ENCODE data around the gene SLC46A1. TPM values are rescaled to one million over a fixed set of nuclear protein-coding genes. Genes with fewer than 3 reads are reported as not detected.
A peak's percentile ranks its signal among the peaks of the same experiment; 100 is the strongest.

SLC46A1 gene
- total and polyA plus RNA-seq, 9 of the 15 experiments (the other 6 are each of a cell fraction or from before 2014, with no cell fraction given) = 0.24 to 5.5 (median 3.1) TPM

- FAIRE-seq = peak; percentile 96
- no peak for TF ChIP-seq MCM2 (IDR thresholded peaks at IDR 0.05; ENCODE audit: low read depth)
- TF ChIP-seq TEAD1 (CRISPR knock-in tag; IDR thresholded peaks at IDR 0.05) = peak; percentile 67 to 76; a peak in 2 of 4 replicates
- no peak for TF ChIP-seq GTF2B (IDR thresholded peaks at IDR 0.05; ENCODE audit: extremely low read depth, insufficient read length)
- TF ChIP-seq ZNF12 (CRISPR knock-in tag; IDR thresholded peaks at IDR 0.05) = no peak
- TF ChIP-seq KDM1A (IDR thresholded peaks at IDR 0.05) = 0 out of 4 replicates have a peak, but pooled peaks of 1 of the 2 experiments have one; percentile 29
- TF ChIP-seq DMBX1 (CRISPR knock-in tag; IDR thresholded peaks at IDR 0.05; ENCODE audit: borderline replicate concordance) = no peak
- no peak for TF ChIP-seq ZNF212 (CRISPR knock-in tag; IDR thresholded peaks at IDR 0.05)
- no peak for TF ChIP-seq ZNF407 (IDR thresholded peaks at IDR 0.05; ENCODE audit: low read depth)
- 0 out of 2 replicates have a peak, but pooled peaks have one; percentile 36 for TF ChIP-seq SMARCA4 (IDR thresholded peaks at IDR 0.05)
- TF ChIP-seq POLR3A (IDR thresholded peaks at IDR 0.05; ENCODE audit: borderline replicate concordance, extremely low read depth, insufficient read depth, insufficient read length) = no peak
- 0 out of 2 replicates have a peak, but pooled peaks have one; percentile 20 for TF ChIP-seq TAL1 (IDR thresholded peaks at IDR 0.05)
- TF ChIP-seq HNRNPLL (IDR thresholded peaks at IDR 0.05; ENCODE audit: low read depth, low read length, poor library complexity, severe bottlenecking) = peak; percentile 52
- peak in 1 of 2 experiments; percentile 17; a peak in 1 of 4 replicates for TF ChIP-seq FOXA3 (CRISPR knock-in tag; conservative IDR thresholded peaks at IDR 0.05 in 1 of 2, IDR thresholded peaks at IDR 0.05 in 1 of 2)
Observed at GRCh38 chr17:28370035-28370743, 35.8 kb downstream of the SLC46A1 start, which contains the start of gene VTN. VTN (minus strand) TSS chr17:28370307; CDS start chr17:28370203, 104 bp downstream.

More at GRCh38 chr17:28370035-28370743, 35.8 kb downstream of the SLC46A1 start, which contains the start of gene VTN:
- peaks cover 16 to 38% of the 10 kb centered on the region in 2 experiments for H3K4me1 ChIP-seq (replicated peaks in 1 of 2; ENCODE audit: control insufficient read depth in 2 of 2, insufficient read depth in 2 of 2, low read length in 2 of 2)
- ChIA-PET CTCF (ENCODE audit: low intra/inter-chr PET ratio) (no interaction called here), POLR2A (interaction anchor here (0.5 to 3.4 kb wide), 6 partner anchors 9 to 410 kb away, joined by 3 to 31 read pairs (median 4); partner anchors contain the start of genes POLDIP2 and TNFAIP1)
- H3K4me3 ChIP-seq = peak within 1 kb of the TSS; percentile 29; the same call in 1 of the 2 replicates
- in situ Hi-C loops (cut with MboI) (no loop called here), intact Hi-C loops (cut with micrococcal nuclease) (no loop called here)
- no TSS peak for BruUV-seq (replicated peaks)
- H3K9me1 ChIP-seq (ENCODE audit: control insufficient read depth, insufficient read depth, low read length) = peaks cover 5% of the 10 kb centered on the region
- peaks cover 0 to 4% of the 10 kb centered on the region in 2 experiments; a peak in 1 of 5 replicates for H3K27me3 ChIP-seq (ENCODE audit: control insufficient read depth in 2 of 2, insufficient read depth in 2 of 2, low read length in 2 of 2)
- WGBS (ENCODE audit: insufficient coverage, low coverage, missing lambda C conversion rate) = 13% methylated on average over 8 of the region's 8 CpGs
- H2AFZ ChIP-seq (ENCODE audit: low read depth, low read length) = peak within 1 kb of the TSS; percentile 11; the same call in 1 of the 2 replicates
- H4K20me1 ChIP-seq (replicated peaks; ENCODE audit: control insufficient read depth, insufficient read depth, low read length) = peaks cover 14% of the 10 kb centered on the region
- no peaks in the 10 kb centered on the region for H3K36me3 ChIP-seq (ENCODE audit: control insufficient read depth, insufficient read depth, low read length)
- ATAC-seq = peak; percentile 34
- DNase-seq (ENCODE audit: extremely low read depth in 1 of 4, low spot score in 3 of 4) = peak; percentile 64 to 81 (median 68)
- H3K4me2 ChIP-seq (ENCODE audit: insufficient read depth, low read length) = peak within 1 kb of the TSS; percentile 4
- no peaks in the 10 kb centered on the region for H3K79me2 ChIP-seq (ENCODE audit: control insufficient read depth, insufficient read depth, low read length)
- H3K27ac ChIP-seq (ENCODE audit: extremely low read depth, low read depth, low read length) = no peak within 1 kb of the TSS
- peak within 1 kb of the TSS in 1 of 2 experiments; percentile 81; a peak in 2 of 4 replicates for H3K9ac ChIP-seq (ENCODE audit: insufficient read depth in 1 of 2, low read depth in 2 of 2, low read length in 2 of 2)
- no peaks in the 10 kb centered on the region for H3K9me3 ChIP-seq (replicated peaks; ENCODE audit: control insufficient read depth, insufficient read depth, low read depth, low read length)

All from K562 (cell line).